ENCODE measurements around the gene THAP2. TPM values are rescaled to one million over a fixed set of nuclear protein-coding genes. Genes with fewer than 3 reads are reported as not detected.

Gene THAP2
- total RNA-seq, 1 donor, result 3.3 TPM

GRCh38 chr12:71703206-71703605 lies 39.1 kb downstream of the THAP2 start:
- no peak for TF ChIP-seq CTCF (IDR thresholded peaks at IDR 0.05; ENCODE audit: extremely low read depth, low read depth, low read length)
- H2AFZ ChIP-seq (ENCODE audit: low read length), result no peak overlapping the region

GRCh38 chr12:71704920-71705319 lies 40.8 kb downstream of the THAP2 start:
- H3K4me2 ChIP-seq (ENCODE audit: insufficient read depth, low read length), result no peak overlapping the region
- H3K4me3 ChIP-seq (ENCODE audit: insufficient read depth, low read length), result no peak overlapping the region
- no peak overlapping the region for H3K27ac ChIP-seq (ENCODE audit: low read depth, low read length)
- H3K27me3 ChIP-seq (ENCODE audit: insufficient read depth, low read length), result no peaks in the 10 kb centered on the region
- no peak for TF ChIP-seq CTCF (IDR thresholded peaks at IDR 0.05; ENCODE audit: extremely low read depth, low read depth, low read length)
- no peaks in the 10 kb centered on the region for H3K36me3 ChIP-seq (ENCODE audit: insufficient read depth, low read length)
- no peak overlapping the region for H2AFZ ChIP-seq (ENCODE audit: low read length)
- H3K4me1 ChIP-seq (ENCODE audit: insufficient read depth, low read length), result peaks cover 3% of the 10 kb centered on the region
- H3K9me3 ChIP-seq (ENCODE audit: low read depth, low read length), result no peaks in the 10 kb centered on the region
- H3K79me2 ChIP-seq (ENCODE audit: insufficient read depth, low read length), result no peaks in the 10 kb centered on the region
- no peaks in the 10 kb centered on the region for H4K20me1 ChIP-seq (ENCODE audit: insufficient read depth, low read length)
- DNase-seq (ENCODE audit: insufficient read length, low spot score, missing footprints), result no peak

More at GRCh38 chr12:71703206-71703605, 39.1 kb downstream of the THAP2 start:
- H3K27ac ChIP-seq (ENCODE audit: low read depth, low read length), result no peak overlapping the region
- no peaks in the 10 kb centered on the region for H3K27me3 ChIP-seq (ENCODE audit: insufficient read depth, low read length)
- no peaks in the 10 kb centered on the region for H3K4me1 ChIP-seq (ENCODE audit: insufficient read depth, low read length)
- no peaks in the 10 kb centered on the region for H3K9me3 ChIP-seq (ENCODE audit: low read depth, low read length)
- H4K20me1 ChIP-seq (ENCODE audit: insufficient read depth, low read length), result no peaks in the 10 kb centered on the region
- H3K4me2 ChIP-seq (ENCODE audit: insufficient read depth, low read length), result no peak overlapping the region
- no peak overlapping the region for H3K4me3 ChIP-seq (ENCODE audit: insufficient read depth, low read length)
- no peaks in the 10 kb centered on the region for H3K79me2 ChIP-seq (ENCODE audit: insufficient read depth, low read length)
- H3K36me3 ChIP-seq (ENCODE audit: insufficient read depth, low read length), result no peaks in the 10 kb centered on the region
- DNase-seq (ENCODE audit: insufficient read length, low spot score, missing footprints), result peak; percentile 14

GRCh38 chr12:71708658-71709057 lies 44.6 kb downstream of the THAP2 start:
- Histone ChIP-seq H3K4me2 (ENCODE audit: insufficient read depth, low read length) (no peak overlapping the region), H3K4me3 (ENCODE audit: insufficient read depth, low read length) (no peak overlapping the region), H3K27ac (ENCODE audit: low read depth, low read length) (no peak overlapping the region), H2AFZ (ENCODE audit: low read length) (no peak overlapping the region), H3K27me3 (ENCODE audit: insufficient read depth, low read length) (no peaks in the 10 kb centered on the region), H3K36me3 (ENCODE audit: insufficient read depth, low read length) (no peaks in the 10 kb centered on the region), H3K9me3 (ENCODE audit: low read depth, low read length) (no peaks in the 10 kb centered on the region), H3K79me2 (ENCODE audit: insufficient read depth, low read length) (no peaks in the 10 kb centered on the region), H3K4me1 (ENCODE audit: insufficient read depth, low read length) (peaks cover 13% of the 10 kb centered on the region), H4K20me1 (ENCODE audit: insufficient read depth, low read length) (no peaks in the 10 kb centered on the region)
- TF ChIP-seq CTCF (IDR thresholded peaks at IDR 0.05; ENCODE audit: extremely low read depth, low read depth, low read length), result no peak
- DNase-seq (ENCODE audit: insufficient read length, low spot score, missing footprints), result no peak

- peak; percentile 81 for DNase-seq (ENCODE audit: insufficient read length, low spot score, missing footprints)
- Histone ChIP-seq H2AFZ (ENCODE audit: low read length) (peak overlapping the region; percentile 15), H3K4me1 (ENCODE audit: insufficient read depth, low read length) (peaks cover 13% of the 10 kb centered on the region), H4K20me1 (ENCODE audit: insufficient read depth, low read length) (no peaks in the 10 kb centered on the region), H3K4me3 (ENCODE audit: insufficient read depth, low read length) (no peak overlapping the region), H3K4me2 (ENCODE audit: insufficient read depth, low read length) (peak overlapping the region; percentile 58), H3K36me3 (ENCODE audit: insufficient read depth, low read length) (no peaks in the 10 kb centered on the region), H3K9me3 (ENCODE audit: low read depth, low read length) (no peaks in the 10 kb centered on the region), H3K79me2 (ENCODE audit: insufficient read depth, low read length) (no peaks in the 10 kb centered on the region), H3K27ac (ENCODE audit: low read depth, low read length) (peak overlapping the region; percentile 48), H3K27me3 (ENCODE audit: insufficient read depth, low read length) (no peaks in the 10 kb centered on the region)
- no peak for TF ChIP-seq CTCF (IDR thresholded peaks at IDR 0.05; ENCODE audit: extremely low read depth, low read depth, low read length)
Measured at GRCh38 chr12:71710276-71711125, 46.4 kb downstream of the THAP2 start.

All from osteoblast (primary cell).